Liver (tissue), 9 donors: Measurements from ENCODE around the gene NLRP4. TPM values are rescaled to one million over a fixed set of nuclear protein-coding genes. Genes with fewer than 3 reads are reported as not detected.

Source experiments
- DNase-seq: peaks from one replicate; pipeline ENCODE4 v3.0.0-alpha.2; 2017; ENCODE audit warnings: low spot score
- H3K27ac ChIP-seq, 2 donors: one replicate each; pipeline ENCODE4 v1.7.0; 2013; ENCODE audit warnings: inconsistent platforms in 2 of 2, low read length in 2 of 2, control low read depth in 1 of 2, low read depth in 1 of 2, mild to moderate bottlenecking in 1 of 2
- H3K27me3 ChIP-seq, 4 donors: one replicate each; pipeline versions ENCODE4 v1.6.1 to v1.7.0; 2013; ENCODE audit warnings: low read length in 3 of 4, inconsistent platforms in 1 of 4, mild to moderate bottlenecking in 1 of 4, moderate library complexity in 1 of 4; ENCODE audit not compliant: control insufficient read depth in 4 of 4, insufficient read depth in 4 of 4
- H3K36me3 ChIP-seq, 4 donors: one replicate each; pipeline versions ENCODE4 v1.6.1 to v1.7.0; 2013; ENCODE audit warnings: low read length in 3 of 4, mild to moderate bottlenecking in 3 of 4, low read depth in 1 of 4, moderate library complexity in 1 of 4; ENCODE audit not compliant: control insufficient read depth in 4 of 4, insufficient read depth in 3 of 4
- H3K4me1 ChIP-seq, 4 donors: one replicate each; pipeline versions ENCODE4 v1.6.1 to v1.7.0; 2013; ENCODE audit warnings: low read length in 3 of 4, mild to moderate bottlenecking in 3 of 4, moderate library complexity in 1 of 4; ENCODE audit not compliant: control insufficient read depth in 4 of 4, insufficient read depth in 4 of 4
- H3K4me3 ChIP-seq, 3 donors: one replicate each; pipeline versions ENCODE4 v1.6.1 to v1.7.0; 2013; ENCODE audit warnings: low read length in 3 of 3, control low read depth in 1 of 3, low read depth in 1 of 3, mild to moderate bottlenecking in 1 of 3
- H3K9ac ChIP-seq, 2 donors: one replicate each; pipeline ENCODE4 v1.7.0; 2013; ENCODE audit warnings: low read length in 2 of 2, mild to moderate bottlenecking in 2 of 2, moderate library complexity in 2 of 2, control low read depth in 1 of 2, low read depth in 1 of 2
- H3K9me3 ChIP-seq, 4 donors: one replicate each; pipeline versions ENCODE4 v1.6.1 to v1.7.0; 2013; ENCODE audit warnings: low read length in 3 of 4; ENCODE audit not compliant: control insufficient read depth in 4 of 4
- ATF3 ChIP-seq: IDR thresholded peaks from 2 replicates; pipeline ENCODE4 v1.6.1; 2016; ENCODE audit warnings: antibody characterized with exemption
- CTCF ChIP-seq: fragments of 150-350 bp; IDR thresholded peaks from 2 replicates; pipeline ENCODE4 v1.5.1; 2017; ENCODE audit warnings: improper control_type of control experiment, low read depth, low read length; ENCODE audit not compliant: missing input control
- EGR1 ChIP-seq, 2 donors: IDR thresholded peaks; 2 replicates each; pipeline ENCODE4 v1.6.1; 2016 to 2018; ENCODE audit warnings: antibody characterized with exemption in 2 of 2, low read depth in 2 of 2
- FOXA1 ChIP-seq: IDR thresholded peaks from 2 replicates; pipeline ENCODE4 v1.6.1; 2016; ENCODE audit warnings: antibody characterized with exemption
- FOXA2 ChIP-seq: IDR thresholded peaks from 2 replicates; pipeline ENCODE4 v1.6.1; 2016; ENCODE audit warnings: antibody characterized with exemption
- GABPA ChIP-seq, 2 donors: IDR thresholded peaks in 1 of 2; conservative IDR thresholded peaks in 1 of 2; 2 replicates each; pipeline ENCODE4 v1.6.1; 2016; ENCODE audit warnings: antibody characterized with exemption in 2 of 2, mild to moderate bottlenecking in 1 of 2, moderate library complexity in 1 of 2
- HNF4A ChIP-seq, 2 donors: conservative IDR thresholded peaks; 2 replicates each; pipeline ENCODE4 v1.6.1; 2016; ENCODE audit warnings: antibody characterized with exemption in 2 of 2, mild to moderate bottlenecking in 2 of 2
- HNF4G ChIP-seq: IDR thresholded peaks from 2 replicates; pipeline ENCODE4 v1.6.1; 2016; ENCODE audit warnings: antibody characterized with exemption
- JUND ChIP-seq, 2 donors: IDR thresholded peaks; 2 replicates each; pipeline ENCODE4 v1.6.1; 2016; ENCODE audit warnings: antibody characterized with exemption in 2 of 2
- MAX ChIP-seq: IDR thresholded peaks from 2 replicates; pipeline ENCODE4 v1.6.1; 2016; ENCODE audit warnings: antibody characterized with exemption
- NR2F2 ChIP-seq: IDR thresholded peaks from 2 replicates; pipeline ENCODE4 v1.6.1; 2016; ENCODE audit warnings: antibody characterized with exemption
- RAD21 ChIP-seq, 2 donors: IDR thresholded peaks; 2 replicates each; pipeline ENCODE4 v1.6.1; 2016; ENCODE audit warnings: antibody characterized with exemption in 2 of 2, mild to moderate bottlenecking in 2 of 2
- REST ChIP-seq: IDR thresholded peaks from 2 replicates; pipeline ENCODE4 v1.6.1; 2016; ENCODE audit warnings: antibody characterized with exemption, mild to moderate bottlenecking
- RXRA ChIP-seq, 2 donors: IDR thresholded peaks; 2 replicates each; pipeline ENCODE4 v1.6.1; 2017 to 2018; ENCODE audit warnings: antibody characterized with exemption in 2 of 2, mild to moderate bottlenecking in 1 of 2
- SP1 ChIP-seq: IDR thresholded peaks from 2 replicates; pipeline ENCODE4 v1.6.1; 2018; ENCODE audit warnings: antibody characterized with exemption, mild to moderate bottlenecking
- TAF1 ChIP-seq: conservative IDR thresholded peaks from 2 replicates; pipeline ENCODE4 v1.6.1; 2016; ENCODE audit warnings: antibody characterized with exemption, mild to moderate bottlenecking
- YY1 ChIP-seq: IDR thresholded peaks from 2 replicates; pipeline ENCODE4 v1.6.1; 2016; ENCODE audit warnings: antibody characterized with exemption, mild to moderate bottlenecking
- ZBTB33 ChIP-seq: IDR thresholded peaks from 2 replicates; pipeline ENCODE4 v1.6.1; 2016; ENCODE audit warnings: antibody characterized with exemption
- WGBS: extraction: QIAGEN DNeasy Blood & Tissue Kit; methylation state at CpG from one replicate; pipeline ENCODE4 v1.1.7; 2013; 5-methylcytosine and 5-hydroxymethylcytosine counted together
- polyA plus RNA-seq, 2 donors: library from polyadenylated mRNA; stranded (reverse) in 1 of 2; unstranded in 1 of 2; fragments of 200-250 nt in 1 of 2; fragments of >200 nt in 1 of 2; fragmentation: Nextera tagmentation in 1 of 2; extraction: Ambion mirVana in 1 of 2; gene quantifications; one replicate each; pipeline versions ENCODE4 v1.2.1 to v1.2.3, GENCODE V29; 2013 to 2015
- total RNA-seq, 2 donors: library from RNA; depleted of rRNA; stranded (reverse); fragments of >200 nt; gene quantifications; one replicate each; pipeline ENCODE4 v1.2.3, GENCODE V29; 2014
- donor health status: healthy.
- donor health status: healthy.
- donor health status: healthy.
- donor health status: healthy.
- donor health status: healthy.

Gene NLRP4
- total and polyA plus RNA-seq, 4 donors, result not detected

GRCh38 chr19:55901369-55902079 lies 65.2 kb downstream of the NLRP4 start:
- no peak overlapping the region for H3K27ac ChIP-seq
- no peaks in the 10 kb centered on the region for H3K27me3 ChIP-seq
- no peak overlapping the region for H3K9ac ChIP-seq
- no peak overlapping the region for H3K4me3 ChIP-seq
- no peaks in the 10 kb centered on the region for H3K36me3 ChIP-seq
- no peak for DNase-seq
- H3K9me3 ChIP-seq, result no peaks in the 10 kb centered on the region
- no peak for TF ChIP-seq FOXA2
- TF ChIP-seq RXRA (IDR thresholded peaks at IDR 0.05), result no peak
- no peaks in the 10 kb centered on the region for H3K4me1 ChIP-seq
- WGBS, result 66% methylated on average over 13 of the region's 13 CpGs

- Histone ChIP-seq H3K36me3 (no peaks in the 10 kb centered on the region), H3K4me1 (no peaks in the 10 kb centered on the region), H3K9me3 (no peaks in the 10 kb centered on the region), H3K4me3 (no peak overlapping the region), H3K9ac (no peak overlapping the region), H3K27ac (no peak overlapping the region), H3K27me3 (no peaks in the 10 kb centered on the region)
- TF ChIP-seq HNF4A (conservative IDR thresholded peaks at IDR 0.05) (no peak), ATF3 (no peak), RAD21 (IDR thresholded peaks at IDR 0.05) (no peak), GABPA (IDR thresholded peaks at IDR 0.05 in 1 of 2, conservative IDR thresholded peaks at IDR 0.05 in 1 of 2) (no peak), YY1 (no peak), NR2F2 (no peak), JUND (IDR thresholded peaks at IDR 0.05) (no peak), MAX (no peak)
- no peak for DNase-seq
- WGBS, result 66% methylated on average over 9 of the region's 9 CpGs
Observed at GRCh38 chr19:55902080-55902751, 65.9 kb downstream of the NLRP4 start.

GRCh38 chr19:55907286-55907685 lies 70.9 kb downstream of the NLRP4 start:
- DNase-seq, result no peak
- H3K27ac ChIP-seq, result no peak overlapping the region
- no peaks in the 10 kb centered on the region for H3K27me3 ChIP-seq
- WGBS, result 77% methylated on average over 7 of the region's 7 CpGs
- H3K9ac ChIP-seq, result no peak overlapping the region
- no peaks in the 10 kb centered on the region for H3K4me1 ChIP-seq
- no peak for TF ChIP-seq TAF1
- TF ChIP-seq ATF3, result no peak
- TF ChIP-seq FOXA2, result no peak
- no peak for TF ChIP-seq CTCF
- no peak for TF ChIP-seq HNF4A (conservative IDR thresholded peaks at IDR 0.05)
- TF ChIP-seq YY1, result no peak
- TF ChIP-seq ZBTB33, result no peak
- TF ChIP-seq EGR1 (IDR thresholded peaks at IDR 0.05; ENCODE audit: low read depth in 2 of 2), result no peak
- no peak for TF ChIP-seq REST
- no peak for TF ChIP-seq FOXA1
- no peak for TF ChIP-seq RAD21 (IDR thresholded peaks at IDR 0.05)
- TF ChIP-seq MAX, result no peak
- TF ChIP-seq GABPA (IDR thresholded peaks at IDR 0.05 in 1 of 2, conservative IDR thresholded peaks at IDR 0.05 in 1 of 2), result no peak
- TF ChIP-seq RXRA (IDR thresholded peaks at IDR 0.05), result no peak
- no peak for TF ChIP-seq NR2F2
- no peak for TF ChIP-seq HNF4G
- no peak for TF ChIP-seq SP1
- H3K9me3 ChIP-seq, result peaks cover 0 to 4% (median 2%) of the 10 kb centered on the region in 4 donors
- no peaks in the 10 kb centered on the region for H3K36me3 ChIP-seq
- H3K4me3 ChIP-seq, result no peak overlapping the region
